H1 (cell line): ENCODE data around the gene SCMH1. TPM values are rescaled to one million over a fixed set of nuclear protein-coding genes. Genes with fewer than 3 reads are reported as not detected.

Experiments used
- CTCF ChIA-PET: fragments of 300-600 bp; sonication (Branson Sonifier 250); formaldehyde crosslinking; loops from one replicate; lab custom pipeline; 2021; ENCODE audit not compliant: partially characterized antibody; lab: Charles Lee
- POLR2A ChIA-PET: fragments of 300-600 bp; sonication (Branson Sonifier 250); formaldehyde crosslinking; loops from one replicate; lab custom pipeline; 2021; ENCODE audit warnings: inconsistent platforms; ENCODE audit not compliant: partially characterized antibody; lab: Charles Lee
- DNase-seq, 2 experiments: peaks; one replicate each; pipeline versions ENCODE4 v3.0.0 to v3.0.0-alpha.2; 2010 to 2022; ENCODE audit warnings: low spot score in 2 of 2, low read depth in 1 of 2, mixed read lengths in 1 of 2
- FAIRE-seq: peaks from 2 replicates; lab custom pipeline; 2011; peaks lifted over from hg19 to GRCh38; lab: Jason Lieb, UNC
- H2AFZ ChIP-seq: 2 replicates; pipeline ENCODE4 v1.8.1; 2012; ENCODE audit warnings: low read length, inconsistent platforms
- H2AK5ac ChIP-seq: 2 replicates; pipeline ENCODE4 v1.6.1; 2013; ENCODE audit warnings: low read depth, low read length
- H2BK120ac ChIP-seq: replicated peaks from 2 replicates; pipeline ENCODE3; 2013; ENCODE audit warnings: low read depth, low read length, inconsistent platforms
- H2BK12ac ChIP-seq: 2 replicates; pipeline ENCODE4 v1.6.1; 2013; ENCODE audit warnings: low read depth, low read length
- H2BK15ac ChIP-seq: 2 replicates; pipeline ENCODE4 v1.6.1; 2013; ENCODE audit warnings: low read length
- H2BK20ac ChIP-seq: 2 replicates; pipeline ENCODE4 v1.6.1; 2013; ENCODE audit warnings: low read length
- H2BK5ac ChIP-seq: 2 replicates; pipeline ENCODE4 v1.6.1; 2013; ENCODE audit warnings: low read depth, low read length
- H3K14ac ChIP-seq: 2 replicates; pipeline ENCODE4 v1.6.1; 2013; ENCODE audit warnings: inconsistent platforms; ENCODE audit not compliant: insufficient read length
- H3K18ac ChIP-seq: 2 replicates; pipeline ENCODE4 v1.6.1; 2013; ENCODE audit warnings: low read length; ENCODE audit errors: extremely low read depth
- H3K23ac ChIP-seq: 2 replicates; pipeline ENCODE4 v1.6.1; 2013; ENCODE audit warnings: inconsistent platforms; ENCODE audit not compliant: insufficient read length
- H3K23me2 ChIP-seq: 2 replicates; pipeline ENCODE4 v1.6.1; 2013; ENCODE audit warnings: low read depth, low read length
- H3K27ac ChIP-seq: 2 replicates; pipeline ENCODE4 v1.6.1; 2011; ENCODE audit warnings: low read depth, low read length, inconsistent platforms
- H3K27me3 ChIP-seq, 4 experiments: replicated peaks in 1 of 4; 1 replicate in 1 of 4; 2 replicates in 3 of 4; pipeline versions ENCODE4 v1.6.1 to v1.8.1; 2011 to 2013; ENCODE audit warnings: low read length in 3 of 4, mild to moderate bottlenecking in 3 of 4, inconsistent platforms in 2 of 4, mixed read lengths in 2 of 4, moderate library complexity in 1 of 4; ENCODE audit not compliant: control insufficient read depth in 3 of 4, insufficient read depth in 3 of 4; ENCODE audit errors: extremely low read depth in 1 of 4
- H3K36me3 ChIP-seq, 4 experiments: 2 replicates each; pipeline versions ENCODE4 v1.6.1 to v1.8.1; 2011 to 2013; ENCODE audit warnings: mild to moderate bottlenecking in 4 of 4, low read length in 3 of 4, moderate library complexity in 2 of 4, control low read depth in 1 of 4, inconsistent platforms in 1 of 4; ENCODE audit not compliant: insufficient read depth in 4 of 4, control insufficient read depth in 2 of 4
- H3K4ac ChIP-seq: replicated peaks from 2 replicates; pipeline ENCODE3; 2013; ENCODE audit warnings: low read length, low read depth, mixed read lengths, inconsistent platforms; ENCODE audit not compliant: insufficient read length
- H3K4me1 ChIP-seq, 4 experiments: replicated peaks in 1 of 4; 1 replicate in 1 of 4; 2 replicates in 3 of 4; pipeline versions ENCODE4 v1.6.1 to v1.8.1; 2011 to 2013; ENCODE audit warnings: low read length in 3 of 4, inconsistent platforms in 2 of 4, mixed read lengths in 1 of 4; ENCODE audit not compliant: insufficient read depth in 4 of 4, control insufficient read depth in 3 of 4
- H3K4me2 ChIP-seq, 2 experiments: 2 replicates each; pipeline versions ENCODE4 v1.6.1 to v1.8.1; 2011 to 2013; ENCODE audit warnings: low read depth in 2 of 2, low read length in 2 of 2, control low read depth in 1 of 2, inconsistent platforms in 1 of 2, mild to moderate bottlenecking in 1 of 2; ENCODE audit not compliant: insufficient read depth in 1 of 2
- H3K4me3 ChIP-seq, 4 experiments: fragments of 200-600, 300-600 bp in 1 of 4; sonication (generic), shearing (Covaris generic), sonication (Bioruptor Twin) in 1 of 4; 2 replicates each; pipeline versions ENCODE4 v1.5.1 to v1.8.1; 2011 to 2016; ENCODE audit warnings: low read length in 4 of 4, low read depth in 3 of 4, control low read depth in 2 of 4, inconsistent platforms in 2 of 4, mild to moderate bottlenecking in 2 of 4, mixed read lengths in 1 of 4, moderate library complexity in 1 of 4; ENCODE audit not compliant: insufficient read depth in 2 of 4; ENCODE audit errors: extremely low read depth in 1 of 4
- H3K56ac ChIP-seq: replicated peaks from 2 replicates; pipeline ENCODE3; 2013; ENCODE audit warnings: low read depth, mild to moderate bottlenecking, mixed read lengths, low read length, inconsistent platforms; ENCODE audit not compliant: insufficient read length
- H3K79me1 ChIP-seq: 2 replicates; pipeline ENCODE4 v1.6.1; 2013; ENCODE audit warnings: low read depth, low read length, control low read depth
- H3K79me2 ChIP-seq, 2 experiments: 2 replicates each; pipeline versions ENCODE4 v1.6.1 to v1.8.1; 2012 to 2013; ENCODE audit warnings: low read length in 2 of 2, mild to moderate bottlenecking in 2 of 2, inconsistent platforms in 1 of 2; ENCODE audit not compliant: insufficient read depth in 2 of 2, control insufficient read depth in 1 of 2
- H3K9ac ChIP-seq, 4 experiments: replicated peaks in 1 of 4; 1 replicate in 1 of 4; 2 replicates in 3 of 4; pipeline versions ENCODE4 v1.6.1 to v1.8.1; 2011 to 2013; ENCODE audit warnings: low read depth in 3 of 4, low read length in 3 of 4, control low read depth in 2 of 4, mild to moderate bottlenecking in 2 of 4, moderate library complexity in 2 of 4, inconsistent platforms in 1 of 4; ENCODE audit errors: extremely low read depth in 1 of 4
- H3K9me3 ChIP-seq, 2 experiments: 2 replicates each; pipeline versions ENCODE4 v1.6.1 to v1.8.1; 2012 to 2013; ENCODE audit warnings: mild to moderate bottlenecking in 2 of 2, moderate library complexity in 2 of 2, control low read depth in 1 of 2, inconsistent platforms in 1 of 2, low read depth in 1 of 2, low read length in 1 of 2, mixed read lengths in 1 of 2; ENCODE audit not compliant: insufficient read depth in 2 of 2
- H4K20me1 ChIP-seq, 2 experiments: replicated peaks in 1 of 2; 2 replicates each; pipeline versions ENCODE3 to v1.8.1; 2011 to 2013; ENCODE audit warnings: inconsistent platforms in 2 of 2, low read length in 2 of 2, mild to moderate bottlenecking in 1 of 2; ENCODE audit not compliant: insufficient read depth in 2 of 2, control insufficient read depth in 1 of 2
- H4K5ac ChIP-seq: 2 replicates; pipeline ENCODE4 v1.6.1; 2013; ENCODE audit warnings: low read length, low read depth, mixed read lengths, inconsistent platforms; ENCODE audit not compliant: insufficient read length
- H4K8ac ChIP-seq: 2 replicates; pipeline ENCODE4 v1.8.0; 2013; ENCODE audit warnings: mild to moderate bottlenecking, moderate library complexity, low read length, inconsistent platforms; ENCODE audit not compliant: insufficient read depth; ENCODE audit errors: extremely low read depth
- H4K91ac ChIP-seq: replicated peaks from 2 replicates; pipeline ENCODE3; 2013; ENCODE audit warnings: low read length, mixed read lengths, inconsistent platforms; ENCODE audit not compliant: insufficient read length
- ASH2L ChIP-seq: fragments of 200-600, 300-600 bp; sonication (generic); IDR thresholded peaks from one replicate; pipeline ENCODE4 v1.7.1; 2017; ENCODE audit warnings: low read length
- CHD2 ChIP-seq: IDR thresholded peaks from 2 replicates; pipeline ENCODE4 v1.6.1; 2012; ENCODE audit warnings: low read length, improper control_type of control experiment
- HDAC2 ChIP-seq, 2 experiments: fragments of 300-600 bp in 1 of 2; sonication (generic) in 1 of 2; IDR thresholded peaks; 2 replicates each; pipeline ENCODE4 v1.6.1; 2011 to 2012; ENCODE audit warnings: low read depth in 2 of 2, low read length in 2 of 2, mild to moderate bottlenecking in 2 of 2, moderate library complexity in 2 of 2, borderline replicate concordance in 1 of 2, inconsistent platforms in 1 of 2
- KDM5A ChIP-seq: fragments of 200-600 bp; IDR thresholded peaks from 2 replicates; pipeline ENCODE4 v1.7.1; 2012; ENCODE audit warnings: mild to moderate bottlenecking, low read length, inconsistent platforms, mixed read lengths
- MAFK ChIP-seq: IDR thresholded peaks from 2 replicates; pipeline ENCODE4 v1.6.1; 2012; ENCODE audit warnings: low read depth, mild to moderate bottlenecking, improper control_type of control experiment, low read length
- POLR2AphosphoS5 ChIP-seq: IDR thresholded peaks from 2 replicates; pipeline ENCODE4 v1.6.1; 2011; ENCODE audit warnings: low read depth, low read length
- RXRA ChIP-seq: IDR thresholded peaks from 2 replicates; pipeline ENCODE4 v1.6.1; 2011; ENCODE audit warnings: low read depth, mild to moderate bottlenecking, low read length, moderate library complexity; ENCODE audit not compliant: insufficient read depth
- SAP30 ChIP-seq: fragments of 300-600 bp; sonication (generic); IDR thresholded peaks from 2 replicates; pipeline ENCODE4 v1.7.1; 2012; ENCODE audit warnings: low read length, moderate library complexity, mild to moderate bottlenecking, inconsistent platforms; ENCODE audit not compliant: insufficient read depth, insufficient replicate concordance
- SIRT6 ChIP-seq: IDR thresholded peaks from one replicate; pipeline ENCODE4 v1.7.1; 2012; ENCODE audit warnings: low read length, inconsistent platforms
- TAF7 ChIP-seq: optimal IDR thresholded peaks from 2 replicates; pipeline ENCODE3; 2011; ENCODE audit warnings: low read depth, mild to moderate bottlenecking, inconsistent platforms, low read length, moderate library complexity, borderline replicate concordance
- WGBS, 2 experiments: shearing (Covaris generic) in 1 of 2; methylation state at CpG; one replicate each; pipeline versions ENCODE4 v1.1.6 to v1.1.7; 2013 to 2015; ENCODE audit warnings: low lambda C conversion rate in 2 of 2, mixed read lengths in 2 of 2, inconsistent platforms in 1 of 2, low coverage in 1 of 2, missing lambda C conversion rate in 1 of 2; ENCODE audit not compliant: insufficient replicate concordance in 2 of 2, insufficient coverage in 1 of 2, insufficient read length in 1 of 2; ENCODE audit errors: extremely low coverage in 1 of 2, missing lambda C conversion rate in 1 of 2; 5-methylcytosine and 5-hydroxymethylcytosine counted together
- polyA plus RNA-seq, 7 experiments: library from polyadenylated mRNA; depleted of rRNA in 3 of 7; stranded (reverse) in 5 of 7; unstranded in 2 of 7; fragments of >200 nt in 5 of 7; fragments of 200-250 nt in 2 of 7; gene quantifications; 1 replicate in 5 of 7; 2 replicates in 1 of 7; 4 replicates in 1 of 7; pipeline versions ENCODE4 v1.2.1 to v1.2.3, GENCODE V29; 2011 to 2013; ENCODE audit warnings: missing spikeins in 2 of 7, mixed read lengths in 2 of 7
- total RNA-seq: library from RNA; stranded (reverse); fragmentation: NEBNext Ultra II Directional; extraction: Animal tissue kit (Norgen Biotek cat#: 25700); gene quantifications from 2 replicates; pipeline ENCODE4 v1.2.1, GENCODE V29; 2021

Gene SCMH1
- total and polyA plus RNA-seq, 2 of the 8 experiments (the other 6 are each of a cell fraction or from before 2014, with no cell fraction given): 16.6 to 30.7 TPM

GRCh38 chr1:41272601-41273000 lies 30.5 kb upstream of the SCMH1 start:
- Histone ChIP-seq H3K4me1 (no peaks in the 10 kb centered on the region; a peak in 2 of 7 replicates), H3K18ac (no peak overlapping the region), H3K27ac (no peak overlapping the region), H3K36me3 (no peaks in the 10 kb centered on the region), H3K23me2 (no peaks in the 10 kb centered on the region), H2BK15ac (no peak overlapping the region), H3K27me3 (no peaks in the 10 kb centered on the region), H3K4me2 (no peak overlapping the region), H4K5ac (no peak overlapping the region), H2BK12ac (no peak overlapping the region), H4K8ac (no peak overlapping the region; the same call in 1 of the 2 replicates), H3K79me2 (no peaks in the 10 kb centered on the region), H2BK20ac (no peak overlapping the region), H4K20me1 (no peaks in the 10 kb centered on the region), H2BK5ac (no peak overlapping the region), H3K9me3 (no peaks in the 10 kb centered on the region), H2AK5ac (no peak overlapping the region), H3K23ac (no peak overlapping the region), H3K56ac (no peak overlapping the region), H3K79me1 (no peaks in the 10 kb centered on the region), H2AFZ (no peak overlapping the region), H3K9ac (no peak overlapping the region), H3K4ac (no peak overlapping the region), H3K14ac (no peak overlapping the region), H3K4me3 (no peak overlapping the region), H2BK120ac (no peak overlapping the region), H4K91ac (no peak overlapping the region)
- 75% methylated on average over 8 of the region's 8 CpGs; no CpG with 5 or more reads in 1 of the 2 experiments for WGBS, 2 experiments
- FAIRE-seq (no peak), DNase-seq (no peak)
- POLR2A ChIA-PET: no interaction called here
- CTCF ChIA-PET: interaction anchor here (0.9 to 5.8 kb wide), 6 partner anchors 9 to 161 kb away, joined by 4 to 44 read pairs (median 6); no protein-coding TSS in a partner anchor
- no peak for TF ChIP-seq ASH2L
- no peak for TF ChIP-seq RXRA
- TF ChIP-seq HDAC2 (IDR thresholded peaks at IDR 0.05; ENCODE audit: borderline replicate concordance in 1 of 2, low read depth in 2 of 2, low read length in 2 of 2): no peak
- no peak for TF ChIP-seq TAF7
- TF ChIP-seq SIRT6: no peak
- no peak for TF ChIP-seq KDM5A
- no peak for TF ChIP-seq CHD2
- TF ChIP-seq POLR2AphosphoS5: no peak
- no peak for TF ChIP-seq SAP30
- no peak for TF ChIP-seq MAFK
